Muscle of leg (tissue), 11 donors: ENCODE measurements around the gene MESD. TPM values are rescaled to one million over a fixed set of nuclear protein-coding genes. Genes with fewer than 3 reads are reported as not detected.
A peak's percentile ranks its signal among the peaks of the same experiment; 100 is the strongest.

Experiments
- DNase-seq: peaks from one replicate; pipeline ENCODE4 v3.0.0; 2013
- H3K27ac ChIP-seq: one replicate; pipeline ENCODE4 v1.5.1; 2013; ENCODE audit warnings: mild to moderate bottlenecking, low read length, control low read depth
- H3K27me3 ChIP-seq: one replicate; pipeline ENCODE4 v1.6.1; 2013; ENCODE audit warnings: low read length; ENCODE audit not compliant: control insufficient read depth, insufficient read depth
- H3K36me3 ChIP-seq: one replicate; pipeline ENCODE4 v1.6.1; 2013; ENCODE audit warnings: low read length; ENCODE audit not compliant: control insufficient read depth, insufficient read depth
- H3K4me1 ChIP-seq: one replicate; pipeline ENCODE4 v1.6.1; 2013; ENCODE audit warnings: low read length; ENCODE audit not compliant: control insufficient read depth, insufficient read depth
- H3K4me3 ChIP-seq: one replicate; pipeline ENCODE4 v1.5.1; 2013; ENCODE audit warnings: low read length, control low read depth
- H3K9me3 ChIP-seq: replicated peaks from 2 replicates; pipeline ENCODE4 v1.6.1; 2013; ENCODE audit warnings: low read depth, low read length; ENCODE audit not compliant: control insufficient read depth
- WGBS: methylation state at CpG from one replicate; pipeline ENCODE4 v1.1.5; 2013; ENCODE audit warnings: missing lambda C conversion rate; ENCODE audit not compliant: insufficient coverage; 5-methylcytosine and 5-hydroxymethylcytosine counted together
- polyA plus RNA-seq, 8 donors: library from polyadenylated mRNA; unstranded; fragments of 120-200 nt; gene quantifications; one replicate each; pipeline versions ENCODE4 v1.2.1 to v1.2.3, GENCODE V29; 2013; ENCODE audit warnings: inconsistent platforms in 1 of 8, low replicate concordance in 1 of 8; ENCODE audit not compliant: insufficient read length in 8 of 8, insufficient read depth in 1 of 8
- total RNA-seq: library from RNA; stranded (reverse); fragments of 120-200 nt; gene quantifications from one replicate; pipeline ENCODE4 v1.2.4, GENCODE V29; 2013

Gene MESD
- total and polyA plus RNA-seq, 9 donors: 18.0 to 26.7 (median 22.3) TPM

DNA sequence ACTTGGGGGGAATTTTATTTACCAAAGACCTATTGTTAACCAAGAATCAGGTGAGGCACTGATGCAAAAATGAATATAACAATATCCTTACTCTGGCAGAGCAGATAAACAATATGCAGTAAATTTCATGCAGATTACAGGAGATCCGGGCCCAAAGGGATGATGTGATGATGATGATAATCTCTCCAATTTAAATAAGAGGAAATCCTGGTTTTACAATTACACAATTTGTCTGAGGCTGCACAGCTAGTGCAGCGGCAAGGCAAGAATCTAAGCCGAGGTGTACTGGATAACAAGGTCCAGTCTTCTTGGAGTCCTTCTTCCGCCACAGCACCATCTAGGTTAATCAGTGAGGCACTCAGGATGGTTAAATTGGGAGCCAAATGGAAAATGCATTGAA is 2.4 kb upstream of the MESD start:
- H3K27me3 ChIP-seq: no peaks in the 10 kb centered on the region
- no peak overlapping the region for H3K27ac ChIP-seq
- no peak for DNase-seq
- 77% methylated on average over 3 of the region's 4 CpGs for WGBS
- no peak overlapping the region for H3K4me3 ChIP-seq
- H3K9me3 ChIP-seq: peaks cover 3% of the 10 kb centered on the region
- H3K36me3 ChIP-seq: peaks cover 3% of the 10 kb centered on the region
- peaks cover 16% of the 10 kb centered on the region for H3K4me1 ChIP-seq

DNA sequence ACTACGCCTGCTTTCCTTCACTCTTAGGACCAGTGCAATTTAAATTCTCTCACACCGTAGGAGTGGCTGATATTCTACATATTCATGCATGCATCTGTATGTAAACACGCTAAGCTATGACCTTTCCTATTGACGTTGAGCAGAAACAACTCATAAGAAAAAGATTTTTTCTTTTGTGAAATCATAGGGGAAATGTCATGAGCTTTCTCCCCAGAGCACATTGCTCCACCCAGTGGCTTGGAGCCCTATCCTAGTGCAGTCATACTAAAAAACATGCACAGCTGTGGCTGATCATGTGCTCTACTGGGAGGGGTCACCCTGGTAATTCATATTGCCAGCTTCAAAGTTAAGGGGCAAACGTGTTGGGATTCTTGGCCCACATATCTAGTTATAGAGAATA is 1.8 kb upstream of the MESD start:
- H3K27ac ChIP-seq: peak overlapping the region; percentile 16

GRCh38 chr15:80990955-80991354 is 1.3 kb upstream of the MESD start:
- no peak for DNase-seq
- peak overlapping the region; percentile 16 for H3K27ac ChIP-seq
- H3K4me1 ChIP-seq: peaks cover 16% of the 10 kb centered on the region
- peaks cover 3% of the 10 kb centered on the region for H3K36me3 ChIP-seq
- no CpG with 5 or more reads among the region's 1 CpG for WGBS
- no peaks in the 10 kb centered on the region for H3K27me3 ChIP-seq
- no peaks in the 10 kb centered on the region for H3K9me3 ChIP-seq
- no peak overlapping the region for H3K4me3 ChIP-seq

More for the DNA sequence above, 1.8 kb upstream of the MESD start:
- peaks cover 2% of the 10 kb centered on the region for H3K9me3 ChIP-seq
- H3K27me3 ChIP-seq: no peaks in the 10 kb centered on the region
- DNase-seq: peak; percentile 86
- no CpG with 5 or more reads among the region's 5 CpGs for WGBS
- peaks cover 16% of the 10 kb centered on the region for H3K4me1 ChIP-seq
- peaks cover 3% of the 10 kb centered on the region for H3K36me3 ChIP-seq
- no peak overlapping the region for H3K4me3 ChIP-seq

DNA sequence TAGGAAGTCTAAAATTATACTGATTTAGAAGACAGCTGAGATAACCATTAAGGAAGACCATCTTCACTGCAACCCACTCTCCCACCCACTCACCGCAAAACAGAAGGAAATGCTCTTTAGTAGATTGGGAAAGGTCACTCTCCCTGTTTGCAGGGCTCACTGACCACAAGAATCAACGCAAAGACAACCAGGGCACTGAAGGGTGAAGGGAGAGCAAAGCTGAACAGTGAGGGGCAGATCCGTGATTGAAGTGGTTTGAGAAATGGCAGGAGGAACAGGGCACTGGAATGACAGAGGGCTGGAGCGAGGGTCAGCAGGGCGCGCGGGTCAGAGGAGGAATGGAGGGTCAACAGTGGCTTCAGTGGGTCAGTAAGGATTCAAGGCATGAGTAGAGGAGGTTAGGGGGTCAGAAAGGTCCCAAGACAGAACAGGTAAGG is 520 bp downstream of the MESD start:
- no peaks in the 10 kb centered on the region for H3K27me3 ChIP-seq
- WGBS: 2% methylated on average over 6 of the region's 7 CpGs
- no peak for DNase-seq
- no peaks in the 10 kb centered on the region for H3K9me3 ChIP-seq
- peaks cover 3% of the 10 kb centered on the region for H3K36me3 ChIP-seq
- peaks cover 16% of the 10 kb centered on the region for H3K4me1 ChIP-seq
- H3K27ac ChIP-seq: peak overlapping the region; percentile 87
- H3K4me3 ChIP-seq: peak overlapping the region; percentile 85

DNA sequence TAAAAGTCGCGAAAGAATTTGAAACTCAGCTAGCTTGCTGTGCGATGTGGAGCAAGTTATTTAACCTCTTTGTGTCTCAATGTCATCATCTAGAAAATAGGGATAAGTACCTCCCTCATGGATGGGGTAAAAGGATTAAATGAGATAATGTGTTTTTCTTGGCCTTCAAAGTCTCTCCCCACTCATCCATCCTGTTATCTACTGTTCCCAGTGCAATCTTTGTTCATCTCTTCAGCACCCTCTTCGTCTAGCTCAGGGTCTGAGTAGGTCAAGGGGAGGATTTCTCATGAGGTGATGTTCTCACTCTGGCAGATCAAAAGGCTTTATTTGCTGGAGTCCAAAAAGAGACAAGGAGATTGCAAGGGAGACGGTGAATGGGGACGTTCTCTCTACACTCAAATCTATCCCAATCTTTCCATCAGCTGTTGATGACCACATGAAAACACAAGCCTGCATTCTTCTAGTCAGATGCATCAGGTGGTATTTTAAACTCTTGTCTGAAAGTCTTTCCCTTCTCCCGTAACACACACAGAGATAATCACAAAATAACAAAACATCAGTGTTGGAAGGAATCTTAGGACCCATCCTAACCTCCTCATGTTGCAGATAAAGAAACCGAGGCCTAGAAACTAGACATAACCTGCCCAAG is 1.3 kb downstream of the MESD start:
- no peaks in the 10 kb centered on the region for H3K27me3 ChIP-seq
- DNase-seq: no peak
- no peaks in the 10 kb centered on the region for H3K9me3 ChIP-seq
- 62% methylated on average over 3 of the region's 8 CpGs for WGBS
- peaks cover 3% of the 10 kb centered on the region for H3K36me3 ChIP-seq
- peak overlapping the region; percentile 85 for H3K4me3 ChIP-seq
- H3K27ac ChIP-seq: no peak overlapping the region
- peaks cover 16% of the 10 kb centered on the region for H3K4me1 ChIP-seq

- Histone ChIP-seq H3K27ac (no peak overlapping the region), H3K4me1 (peaks cover 12% of the 10 kb centered on the region)
- 100% methylated on average over 1 of the region's 1 CpG for WGBS
Observed at GRCh38 chr15:80986487-80986886, 3.1 kb downstream of the MESD start.

GRCh38 chr15:80985981-80986380 is 3.6 kb downstream of the MESD start:
- Histone ChIP-seq H3K36me3 (peaks cover 9% of the 10 kb centered on the region), H3K27ac (no peak overlapping the region), H3K4me3 (no peak overlapping the region), H3K9me3 (no peaks in the 10 kb centered on the region), H3K27me3 (no peaks in the 10 kb centered on the region), H3K4me1 (peaks cover 8% of the 10 kb centered on the region)
- DNase-seq: no peak
- WGBS: 90% methylated on average over 2 of the region's 5 CpGs

More at GRCh38 chr15:80986487-80986886, 3.1 kb downstream of the MESD start:
- H3K36me3 ChIP-seq: peaks cover 9% of the 10 kb centered on the region
- DNase-seq: no peak
- H3K27me3 ChIP-seq: no peaks in the 10 kb centered on the region
- H3K9me3 ChIP-seq: no peaks in the 10 kb centered on the region
- no peak overlapping the region for H3K4me3 ChIP-seq

GRCh38 chr15:80984856-80985255 is 4.8 kb downstream of the MESD start:
- H3K4me1 ChIP-seq: peaks cover 7% of the 10 kb centered on the region
- 41% methylated on average over 5 of the region's 9 CpGs for WGBS
- peak; percentile 71 for DNase-seq
- H3K36me3 ChIP-seq: peaks cover 13% of the 10 kb centered on the region
- no peak overlapping the region for H3K27ac ChIP-seq
- H3K9me3 ChIP-seq: no peaks in the 10 kb centered on the region
- no peaks in the 10 kb centered on the region for H3K27me3 ChIP-seq
- no peak overlapping the region for H3K4me3 ChIP-seq

DNA sequence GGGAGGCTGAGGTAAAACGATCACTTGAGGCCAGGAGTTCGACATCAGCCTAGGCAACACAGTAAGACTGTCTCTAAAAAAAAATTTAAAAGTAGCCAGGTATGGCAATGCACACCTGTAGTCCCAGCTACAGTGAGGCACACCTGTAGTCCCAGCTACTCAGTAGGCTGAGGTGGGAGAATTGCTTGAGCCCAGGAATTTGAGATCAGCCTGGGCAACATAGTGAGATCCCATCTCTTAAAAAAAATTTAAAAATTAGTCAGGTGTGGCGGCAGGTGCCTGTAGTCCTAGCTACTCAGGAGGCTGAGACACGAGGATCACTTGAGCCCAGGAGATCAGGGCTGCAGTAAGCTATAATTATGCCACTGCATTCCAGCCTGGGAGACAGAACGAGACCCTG is 6.8 kb downstream of the MESD start:
- Histone ChIP-seq H3K4me1 (no peaks in the 10 kb centered on the region), H3K27me3 (no peaks in the 10 kb centered on the region), H3K36me3 (peaks cover 28% of the 10 kb centered on the region), H3K9me3 (no peaks in the 10 kb centered on the region), H3K4me3 (no peak overlapping the region), H3K27ac (no peak overlapping the region)
- WGBS: 100% methylated on average over 2 of the region's 5 CpGs
- DNase-seq: no peak

DNA sequence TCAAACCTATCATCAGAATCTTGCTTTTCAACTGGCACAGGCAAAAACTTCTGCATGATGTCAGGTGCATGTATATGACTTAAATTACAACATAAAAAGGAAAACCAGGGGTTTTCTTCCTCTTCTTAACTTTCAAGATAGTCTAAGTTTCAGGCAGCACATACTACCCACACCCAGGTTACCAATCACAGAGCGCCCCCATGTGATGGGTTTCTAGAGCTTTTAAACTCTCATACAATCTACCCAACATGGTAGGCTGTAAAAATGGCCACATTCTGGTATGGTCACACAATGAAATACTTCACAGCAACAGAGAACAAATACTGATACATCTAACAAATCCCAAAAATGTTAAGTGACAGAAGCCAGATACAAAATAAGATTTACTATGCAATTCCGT is 7.4 kb downstream of the MESD start:
- Histone ChIP-seq H3K4me3 (no peak overlapping the region), H3K27ac (no peak overlapping the region), H3K27me3 (no peaks in the 10 kb centered on the region), H3K4me1 (peaks cover 6% of the 10 kb centered on the region), H3K9me3 (no peaks in the 10 kb centered on the region), H3K36me3 (peaks cover 31% of the 10 kb centered on the region)
- no CpG with 5 or more reads among the region's 2 CpGs for WGBS
- no peak for DNase-seq
